A204.1 (cell line): ENCODE measurements around the gene KCMF1.

ENCODE experiments used
- FAIRE-seq: peaks from 2 replicates; lab custom pipeline; 2012; peaks lifted over from hg19 to GRCh38; lab: Jason Lieb, UNC

Gene KCMF1

DNA sequence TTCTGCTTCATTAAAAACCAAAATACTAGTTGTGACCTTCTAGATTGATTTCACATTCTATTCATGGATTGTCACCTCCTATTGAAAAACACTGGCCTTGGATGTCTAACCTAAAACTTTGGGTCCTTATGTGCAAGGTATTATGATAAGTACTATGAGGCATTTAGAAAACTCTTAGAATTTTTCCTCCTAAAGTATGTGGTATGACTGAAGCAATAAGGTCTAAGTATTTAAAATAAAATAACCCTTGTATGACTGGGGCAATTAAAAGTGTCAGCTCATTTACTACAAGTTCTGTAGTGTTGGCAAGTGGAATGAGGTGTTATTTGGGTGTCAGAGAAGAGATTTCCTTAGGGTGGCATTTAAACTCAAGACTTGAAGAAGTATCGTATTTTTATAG, 15.1 kb downstream of the KCMF1 start:
- no peak for FAIRE-seq

DNA sequence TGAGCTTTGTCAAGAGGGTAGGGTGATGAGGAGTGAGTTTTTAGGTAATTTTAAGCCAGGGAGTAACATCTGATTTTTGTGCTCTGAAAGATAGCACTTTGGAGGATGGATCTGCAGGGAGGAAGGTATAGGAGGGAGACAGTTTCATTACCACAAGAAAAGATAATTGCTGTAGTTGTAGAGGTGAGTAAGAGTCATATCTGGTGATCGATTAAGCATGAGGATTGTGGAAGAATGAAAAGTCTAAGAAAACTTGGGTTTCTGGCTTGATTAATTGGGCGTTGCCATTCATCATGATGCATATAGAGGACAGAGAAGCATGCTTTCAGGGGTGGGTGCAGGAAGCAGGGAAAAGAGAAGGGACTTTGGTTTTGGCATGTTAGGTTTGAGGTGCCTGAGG, 18.5 kb downstream of the KCMF1 start:
- no peak for FAIRE-seq

DNA sequence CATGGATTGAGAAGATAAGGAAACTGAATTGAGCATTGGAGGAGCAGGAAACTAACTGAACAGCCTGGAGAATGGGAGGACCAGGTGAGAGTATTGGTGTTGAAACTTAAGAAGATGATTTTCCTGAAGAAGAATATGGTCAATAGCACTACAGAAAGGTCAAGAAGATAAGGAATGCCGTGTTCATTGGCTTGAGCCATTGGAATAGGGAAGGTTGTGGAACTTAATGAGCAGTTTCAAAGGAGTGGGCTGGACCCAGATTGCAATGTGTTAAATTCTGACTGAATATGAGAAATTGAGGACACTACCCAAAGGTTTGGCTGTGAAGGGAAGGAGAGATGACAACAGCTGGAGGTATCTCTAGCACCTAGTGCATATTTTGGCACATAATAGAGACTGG, 19.0 kb downstream of the KCMF1 start:
- no peak for FAIRE-seq

DNA sequence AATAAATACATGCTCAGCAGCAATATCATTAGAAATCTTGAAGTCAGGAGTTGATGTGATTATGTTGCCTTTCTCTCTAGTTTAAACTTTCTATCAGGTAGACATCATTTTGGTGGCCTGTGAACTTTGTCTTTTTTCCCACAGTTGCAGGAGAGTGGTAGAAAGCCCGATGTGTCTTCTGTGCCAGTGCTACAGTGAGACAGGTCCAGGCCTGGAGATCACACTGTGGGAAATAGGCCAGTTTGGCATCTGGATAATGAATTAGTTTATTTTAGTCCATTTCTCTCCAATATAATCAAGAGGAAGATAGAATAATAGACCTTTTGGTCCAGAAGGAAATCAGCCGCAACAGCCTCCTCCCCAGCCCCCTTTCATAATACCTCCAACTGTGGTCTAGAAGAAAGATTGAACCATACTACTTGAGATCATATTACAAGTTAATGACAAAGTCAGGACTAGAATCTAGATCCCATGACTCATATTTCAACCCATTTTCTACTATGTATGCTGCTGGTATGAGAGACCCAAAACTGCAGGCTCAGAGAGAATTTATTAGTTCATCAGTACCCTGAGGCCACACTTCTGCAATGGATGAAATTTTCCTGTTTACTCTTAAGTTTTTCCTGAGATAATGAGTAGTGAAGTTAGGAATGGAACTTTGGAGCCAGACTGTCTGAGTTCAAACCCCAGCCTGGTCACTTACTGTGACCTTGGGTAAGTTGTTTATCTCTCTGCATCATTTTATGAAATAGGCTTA, 20.6 kb downstream of the KCMF1 start:
- FAIRE-seq = no peak

DNA sequence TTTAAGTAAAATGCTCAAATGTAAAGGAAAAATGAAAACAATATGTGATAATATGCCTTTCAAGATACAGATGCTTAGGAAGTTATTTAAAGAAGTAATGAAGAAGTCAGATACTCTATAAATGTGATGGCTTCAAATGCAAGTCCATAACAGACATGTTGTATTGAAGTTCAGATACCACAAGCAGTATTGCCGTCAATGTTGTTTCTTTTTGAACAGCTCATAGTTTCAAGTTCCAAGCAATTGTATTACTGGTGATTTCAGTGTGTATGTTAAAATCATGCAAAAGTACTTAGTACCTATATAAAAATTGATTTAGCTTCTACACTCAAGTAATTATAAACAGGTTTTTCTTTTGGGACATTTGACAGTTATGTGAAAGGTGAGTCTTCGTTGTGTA, 24.9 kb downstream of the KCMF1 start:
- no peak for FAIRE-seq

DNA sequence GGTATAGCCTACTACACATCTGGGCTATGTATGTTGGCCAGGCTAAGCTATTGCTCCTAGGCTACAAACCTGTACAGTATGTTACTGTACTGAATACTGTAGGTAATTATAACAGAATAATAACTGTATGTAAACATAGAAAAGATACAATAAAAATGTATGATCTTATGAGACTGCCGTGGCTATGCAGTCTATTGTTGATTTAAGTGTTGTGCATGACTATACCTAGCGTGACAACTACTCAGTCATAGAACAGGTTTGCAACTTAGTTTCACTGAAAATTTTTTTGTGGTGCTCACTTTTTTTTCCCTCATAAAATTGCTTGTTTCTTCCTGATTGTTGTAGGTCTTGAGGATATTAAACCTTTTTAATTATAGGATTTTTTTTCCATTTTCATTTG, 25.9 kb downstream of the KCMF1 start:
- no peak for FAIRE-seq

DNA sequence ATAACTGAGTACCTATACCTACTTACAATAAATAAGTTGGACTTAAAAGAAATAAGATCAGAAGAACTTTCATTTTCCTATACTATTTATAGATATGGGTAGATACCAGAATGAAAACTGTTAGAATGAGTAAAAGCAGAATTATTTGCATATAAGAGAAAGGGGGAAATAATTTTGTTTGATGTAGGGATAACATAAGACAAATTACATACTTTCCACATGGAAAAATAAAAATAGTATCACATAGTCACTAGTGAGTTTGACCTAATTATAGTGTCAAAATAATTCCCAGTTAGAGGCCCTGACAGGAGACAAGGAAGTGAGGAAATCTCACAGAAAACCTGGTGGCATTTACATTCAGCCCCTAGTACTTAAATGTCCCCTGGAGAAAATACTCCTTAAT, 28.6 kb downstream of the KCMF1 start:
- FAIRE-seq = no peak

DNA sequence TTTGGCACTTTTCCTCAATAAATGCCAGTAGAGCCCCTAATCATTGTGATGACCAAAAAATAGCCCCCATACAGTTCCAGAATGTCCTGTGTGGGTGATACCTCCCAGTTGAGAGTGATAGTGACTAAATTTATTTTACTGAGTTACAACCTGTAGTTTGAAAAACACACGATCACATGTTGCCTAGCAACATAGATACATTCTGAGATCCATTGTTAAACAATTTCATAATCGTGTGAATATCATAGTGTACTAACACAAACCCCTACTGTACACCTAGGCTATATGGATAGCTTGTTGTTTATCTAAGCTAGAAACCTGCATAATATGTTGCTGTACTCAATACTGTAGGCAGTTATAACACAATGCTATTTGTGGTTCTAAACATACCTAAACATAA, 30.6 kb downstream of the KCMF1 start:
- no peak for FAIRE-seq

DNA sequence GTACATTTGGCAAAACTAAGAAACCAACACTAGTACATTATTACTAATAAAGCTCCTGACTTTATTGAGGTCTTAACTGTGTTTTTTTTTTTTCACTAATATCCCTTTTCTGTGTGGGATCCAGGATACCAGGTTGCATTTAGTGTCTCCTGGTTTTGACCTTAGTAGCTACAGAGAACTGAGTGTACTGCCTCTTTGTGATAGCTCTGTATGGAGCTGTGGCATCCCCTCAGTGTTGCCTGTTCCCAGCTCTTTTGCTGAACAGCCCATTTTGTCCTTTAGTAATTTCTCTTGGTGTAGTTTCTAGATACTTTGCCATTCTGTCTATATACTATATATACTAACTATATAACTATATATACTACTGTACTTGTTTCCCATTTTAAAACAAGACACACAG, 31.6 kb downstream of the KCMF1 start:
- FAIRE-seq = no peak

DNA sequence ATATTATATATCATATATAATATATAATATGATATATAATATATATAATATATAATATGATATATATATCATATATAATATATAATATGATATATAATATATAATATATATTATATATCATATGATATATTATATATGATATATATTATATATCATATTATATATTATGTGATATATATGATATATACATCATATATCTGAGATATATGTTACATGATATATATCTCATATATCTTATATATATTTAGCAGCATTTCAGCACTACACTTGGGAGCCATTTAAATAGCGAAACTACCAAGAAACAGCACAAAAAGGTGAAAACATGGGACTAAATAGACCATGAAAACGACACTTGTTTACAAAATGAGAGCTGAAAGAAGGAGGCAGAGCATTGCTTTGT, 37.3 kb downstream of the KCMF1 start:
- FAIRE-seq = peak; percentile 96

DNA sequence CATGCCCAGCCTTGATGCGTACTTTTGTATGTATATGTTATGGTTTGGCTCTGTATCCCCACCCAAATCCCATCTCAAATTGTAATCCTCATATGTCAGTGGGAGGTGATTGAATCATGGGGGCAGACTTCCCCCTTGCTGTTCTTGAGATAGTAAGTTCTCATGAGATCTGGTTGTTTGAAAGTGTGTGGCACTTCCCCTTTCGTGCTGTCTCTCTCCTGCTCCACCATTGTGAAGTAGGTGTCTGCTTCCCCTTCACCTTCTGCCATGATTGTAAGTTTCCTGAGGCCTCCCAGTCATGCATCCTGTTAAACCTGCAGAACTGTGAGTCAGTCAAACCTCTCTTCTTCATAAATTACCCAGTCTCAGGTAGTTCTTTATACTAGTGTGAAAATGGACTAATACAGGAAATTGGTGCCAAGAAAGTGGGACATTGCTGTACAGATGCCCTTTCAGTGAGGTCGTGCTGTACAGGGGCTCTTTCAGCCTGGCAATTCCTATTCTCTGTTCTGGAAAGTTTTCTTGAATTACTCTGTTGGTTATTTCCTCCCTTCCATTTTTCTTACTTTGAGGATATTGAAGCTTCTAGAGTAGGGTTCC, 38.2 kb downstream of the KCMF1 start:
- no peak for FAIRE-seq

DNA sequence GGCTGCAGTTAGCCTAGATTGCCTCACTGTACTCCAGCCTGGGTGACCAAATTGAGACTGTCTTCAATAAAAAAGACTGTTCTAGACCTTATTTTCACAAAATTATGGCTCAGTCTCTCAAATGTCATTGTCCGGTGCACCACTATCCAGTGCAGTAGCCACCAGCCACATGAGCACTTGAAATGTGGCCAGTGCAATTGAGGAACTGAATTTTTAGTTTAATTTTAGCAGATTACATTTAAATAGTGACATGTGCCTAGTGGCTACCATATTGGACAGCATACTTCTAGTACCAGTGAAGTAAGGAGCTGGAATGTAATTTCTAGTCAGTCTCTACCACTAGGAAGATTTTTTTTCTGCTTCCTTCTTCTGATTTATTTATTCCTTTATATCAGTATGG, 39.4 kb downstream of the KCMF1 start:
- no peak for FAIRE-seq

DNA sequence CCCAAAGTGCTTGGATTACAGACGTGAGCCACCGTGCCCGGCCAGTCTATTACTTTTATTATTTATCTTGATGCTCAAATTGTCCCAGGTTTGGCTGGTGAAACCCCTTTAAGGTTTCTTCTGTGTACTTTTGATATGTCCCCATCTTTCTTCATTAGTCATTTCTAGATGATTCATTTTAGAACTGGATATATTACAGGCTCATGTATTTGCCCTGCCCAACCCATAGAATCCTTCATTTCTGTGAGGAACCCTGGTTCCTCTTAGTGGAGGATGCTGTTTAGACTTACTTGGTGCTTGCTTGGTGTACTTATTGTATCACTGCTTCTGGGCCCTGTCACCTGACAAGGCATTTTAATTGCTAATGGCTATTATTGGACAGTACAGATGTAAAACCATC, 40.1 kb downstream of the KCMF1 start:
- no peak for FAIRE-seq

DNA sequence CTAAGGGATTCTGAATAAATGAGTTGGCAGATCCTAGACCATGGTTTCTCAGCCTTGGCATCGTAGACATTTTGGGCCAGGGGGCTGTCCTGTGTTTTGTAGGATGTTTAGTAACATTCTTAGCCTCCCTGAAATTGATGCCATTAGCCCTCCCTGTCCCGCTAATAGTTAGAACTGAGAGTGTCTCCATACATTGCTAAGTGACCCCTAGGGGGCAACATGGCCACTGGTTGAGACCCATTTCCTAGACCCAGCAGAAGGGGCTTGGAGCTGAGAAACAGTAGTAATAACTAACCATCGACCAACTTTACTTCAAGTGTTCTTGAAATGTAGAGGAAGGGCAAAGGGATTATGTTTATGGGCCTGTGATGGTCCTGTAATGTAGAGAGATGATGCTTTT, 40.8 kb downstream of the KCMF1 start:
- no peak for FAIRE-seq

DNA sequence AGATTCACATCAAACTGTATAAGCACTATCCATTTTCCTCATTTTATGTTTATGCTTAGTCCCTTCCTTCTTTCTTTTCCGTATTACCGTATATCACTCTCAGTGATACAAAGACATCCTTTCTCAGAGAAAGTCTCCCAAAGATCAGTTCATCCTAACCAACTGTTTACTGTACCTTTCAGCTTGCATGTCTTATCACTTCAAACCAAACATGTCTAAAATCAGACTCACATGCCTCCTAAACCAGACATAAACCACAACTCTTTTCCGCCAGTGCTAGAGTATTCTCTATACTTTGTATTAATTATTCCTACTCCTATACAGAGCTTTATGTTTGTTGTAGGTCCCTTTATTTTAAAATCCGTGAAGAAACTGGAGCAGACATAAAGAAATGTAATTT, 41.5 kb downstream of the KCMF1 start:
- no peak for FAIRE-seq

DNA sequence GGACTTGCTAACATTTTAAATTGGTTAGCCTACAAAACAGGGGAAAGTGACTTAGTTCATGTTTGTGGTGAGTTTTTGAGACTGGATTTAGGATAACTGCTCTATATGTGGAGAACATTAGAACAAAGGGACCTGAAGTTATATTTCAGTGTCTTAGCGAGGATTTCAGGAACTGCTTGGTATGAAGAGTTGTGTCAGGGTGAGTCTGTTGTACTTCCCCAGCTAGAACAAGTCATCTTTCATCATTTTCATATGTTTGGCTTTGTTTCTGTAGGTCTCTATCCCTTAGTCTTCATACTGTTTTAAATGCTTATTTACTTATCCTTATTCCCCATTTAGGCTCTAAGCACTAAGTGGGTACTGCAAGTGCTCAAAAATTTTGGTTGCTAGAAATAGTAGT, 41.9 kb downstream of the KCMF1 start:
- FAIRE-seq = no peak

DNA sequence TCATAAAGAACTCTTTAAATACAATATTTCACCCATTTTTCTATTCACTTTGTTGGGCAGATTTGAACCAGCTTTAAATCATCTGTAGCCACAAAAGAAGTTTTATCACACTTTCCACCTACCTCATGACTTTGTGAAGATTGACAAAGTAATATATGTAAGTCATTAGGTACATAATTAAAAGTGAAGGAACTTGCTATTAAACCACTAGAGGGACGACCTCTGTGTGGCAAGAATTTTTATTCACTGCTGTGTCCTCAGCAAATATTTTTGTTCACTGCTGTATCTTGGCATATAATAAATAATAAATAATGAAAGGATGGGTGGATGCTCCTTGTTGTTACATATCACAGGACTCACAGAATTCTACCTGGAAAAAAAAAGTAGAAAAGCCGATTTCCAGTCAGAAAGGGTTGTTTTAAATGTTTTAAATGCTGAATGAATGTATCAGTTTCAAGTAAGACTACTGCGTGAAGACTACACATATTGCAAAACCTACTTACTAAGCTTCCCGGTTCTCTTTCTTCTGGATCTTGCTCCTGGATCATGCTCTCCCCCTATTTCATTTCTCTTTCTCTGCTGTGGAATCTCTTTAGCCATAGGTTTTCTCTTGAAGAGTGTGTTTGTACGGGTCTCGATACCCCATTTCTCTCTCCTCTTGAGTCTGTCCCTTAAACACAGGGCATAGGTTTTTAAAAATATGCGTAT, 44.8 kb downstream of the KCMF1 start:
- peak; percentile 23 for FAIRE-seq

DNA sequence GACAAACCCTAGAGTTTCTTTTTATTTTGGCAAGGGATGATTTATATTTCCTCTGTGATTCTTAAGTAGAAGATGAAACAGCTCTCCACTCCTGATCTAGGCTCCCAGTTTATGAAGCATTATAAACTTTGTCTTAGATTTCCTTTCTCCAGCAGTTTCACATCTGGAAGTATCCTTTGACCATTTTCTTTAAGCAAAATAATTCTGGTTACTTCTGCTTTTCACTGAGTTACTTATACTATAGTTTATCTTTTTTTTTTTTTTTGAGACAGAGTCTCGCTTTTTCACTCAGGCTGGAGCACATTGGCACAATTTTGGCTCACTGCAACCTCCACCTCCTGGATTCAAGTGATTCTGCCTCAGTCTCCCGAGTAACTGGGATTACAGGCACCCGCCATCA, 45.5 kb downstream of the KCMF1 start:
- no peak for FAIRE-seq

DNA sequence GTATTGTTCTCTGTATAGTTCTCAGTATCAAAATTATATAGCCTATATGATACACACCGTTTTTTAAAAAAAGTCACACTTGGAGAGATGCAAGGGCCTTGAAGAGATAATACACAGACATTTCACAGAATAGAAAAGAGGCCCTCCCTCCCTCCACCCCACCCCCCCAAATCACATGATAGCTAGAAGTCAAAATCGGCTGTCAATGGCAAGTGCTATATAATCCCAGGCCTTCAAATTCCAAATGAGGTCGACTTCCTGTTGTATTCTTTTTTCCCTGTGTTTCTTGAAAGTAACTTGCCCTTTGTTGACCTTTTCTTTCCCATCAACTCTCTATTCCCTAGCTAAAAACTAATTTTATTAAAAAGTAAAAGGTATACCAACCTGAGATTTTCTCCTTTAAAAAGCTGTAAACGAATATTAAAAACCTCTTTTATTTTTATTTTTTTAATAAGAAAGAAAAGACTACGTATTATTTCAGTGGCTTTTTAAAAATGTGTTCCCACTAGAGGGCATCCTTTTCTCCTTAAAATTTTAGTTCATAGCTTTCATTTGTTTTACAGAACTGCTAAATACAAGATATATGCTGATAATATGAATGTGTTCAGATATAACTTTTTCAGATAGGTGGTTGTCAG, 46.6 kb downstream of the KCMF1 start:
- FAIRE-seq = peak; percentile 97

DNA sequence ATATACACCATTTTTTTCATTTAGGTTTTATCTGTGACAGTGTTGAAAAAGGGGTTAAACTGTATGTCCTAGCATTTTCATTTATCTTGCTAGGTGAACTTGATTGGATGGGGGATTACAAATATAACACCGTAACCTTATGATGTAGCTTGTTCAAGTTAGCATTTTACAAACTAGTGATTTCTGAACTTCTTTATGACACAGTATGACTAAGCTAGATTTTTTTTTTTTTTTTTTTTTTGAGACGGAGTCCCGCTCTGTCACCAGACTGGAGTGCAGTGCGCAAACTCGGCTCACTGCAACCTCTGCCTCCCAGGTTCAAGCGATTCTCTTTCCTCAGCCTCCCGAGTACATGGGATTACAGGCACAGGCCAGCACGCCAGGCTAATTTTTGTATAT, 47.1 kb downstream of the KCMF1 start:
- no peak for FAIRE-seq

DNA sequence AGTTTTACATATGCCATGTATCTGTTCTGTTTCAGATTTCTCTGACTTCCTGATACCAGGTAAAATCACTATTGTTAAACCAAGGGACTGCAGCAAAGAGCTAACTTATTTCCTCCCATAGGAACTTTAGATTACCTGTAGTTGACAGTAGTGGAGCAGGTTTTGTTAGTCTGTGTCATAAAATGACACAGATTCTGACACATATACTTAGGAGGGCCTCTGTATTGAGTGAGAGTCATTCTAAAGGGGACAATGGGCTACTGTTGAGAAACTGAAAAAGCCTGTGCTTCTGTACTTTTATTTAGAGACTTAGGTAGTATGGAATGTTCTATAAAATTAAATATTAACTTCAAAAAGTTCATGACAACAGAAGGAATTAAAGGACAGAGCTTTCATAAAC, 48.2 kb downstream of the KCMF1 start:
- FAIRE-seq = no peak

DNA sequence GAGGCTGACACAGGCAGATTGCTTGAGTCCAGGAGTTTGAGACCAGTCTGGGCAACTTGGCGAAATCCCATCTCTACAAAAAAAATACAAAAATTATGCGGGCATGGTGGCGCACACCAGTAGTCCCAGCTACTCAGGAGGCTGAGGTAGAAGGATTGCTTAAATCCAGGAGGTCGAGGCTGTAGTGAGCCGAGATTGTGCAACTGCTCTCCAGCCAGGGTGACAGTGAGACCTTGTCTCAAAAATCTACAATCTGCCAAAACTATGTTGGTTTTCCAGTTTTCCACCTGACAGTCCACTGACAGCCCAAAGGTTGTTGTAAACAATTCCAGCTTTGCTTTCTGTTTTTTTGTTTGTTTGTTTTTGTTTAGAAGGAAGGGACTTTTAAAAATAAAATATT, 51.3 kb downstream of the KCMF1 start:
- FAIRE-seq = no peak

DNA sequence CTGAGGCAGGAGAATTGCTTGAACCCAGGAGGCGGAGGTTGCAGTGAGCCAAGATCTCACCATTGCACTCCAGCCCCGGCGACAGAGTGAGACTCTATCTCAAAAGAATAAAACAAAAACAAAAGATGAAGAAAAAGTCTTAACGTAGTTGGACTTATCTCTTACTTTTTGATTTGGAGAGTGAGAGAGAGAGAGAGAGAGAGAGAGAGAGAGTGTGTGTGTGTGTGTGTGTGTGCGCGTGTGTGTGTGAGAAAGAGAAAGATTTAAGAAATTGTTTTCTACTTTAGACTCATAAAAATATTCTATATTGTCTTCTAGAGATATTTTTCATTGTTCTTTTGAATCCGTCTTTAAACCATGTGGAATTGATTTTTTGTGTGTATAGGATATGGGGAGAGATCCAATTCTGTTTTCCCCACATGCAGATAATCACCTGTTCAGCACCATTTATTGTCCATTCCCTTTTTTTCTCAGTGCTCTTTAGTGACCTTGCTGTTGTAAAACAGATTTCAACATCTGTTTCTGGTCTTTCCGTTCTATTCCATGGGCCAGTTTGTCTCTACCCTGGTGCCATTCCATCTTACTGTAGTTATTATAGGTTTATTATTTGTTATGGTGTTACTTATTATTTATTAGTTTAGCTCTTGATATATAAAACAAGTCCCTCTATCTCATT, 53.5 kb downstream of the KCMF1 start:
- FAIRE-seq = no peak
